NCI-H1417 treated with DMSO at 0.1 percent for 48 hours (cell line): ENCODE data around the gene AHSG.
"Not testable (repeated sequence)": the region's sequence is repeated elsewhere in the genome, so short reads cannot be mapped to it uniquely, and the experiment has no call there.

Experiments used
- DNase-seq: peaks from one replicate; lab custom pipeline; 2025; lab: John Stamatoyannopoulos, UW

AHSG gene

DNA sequence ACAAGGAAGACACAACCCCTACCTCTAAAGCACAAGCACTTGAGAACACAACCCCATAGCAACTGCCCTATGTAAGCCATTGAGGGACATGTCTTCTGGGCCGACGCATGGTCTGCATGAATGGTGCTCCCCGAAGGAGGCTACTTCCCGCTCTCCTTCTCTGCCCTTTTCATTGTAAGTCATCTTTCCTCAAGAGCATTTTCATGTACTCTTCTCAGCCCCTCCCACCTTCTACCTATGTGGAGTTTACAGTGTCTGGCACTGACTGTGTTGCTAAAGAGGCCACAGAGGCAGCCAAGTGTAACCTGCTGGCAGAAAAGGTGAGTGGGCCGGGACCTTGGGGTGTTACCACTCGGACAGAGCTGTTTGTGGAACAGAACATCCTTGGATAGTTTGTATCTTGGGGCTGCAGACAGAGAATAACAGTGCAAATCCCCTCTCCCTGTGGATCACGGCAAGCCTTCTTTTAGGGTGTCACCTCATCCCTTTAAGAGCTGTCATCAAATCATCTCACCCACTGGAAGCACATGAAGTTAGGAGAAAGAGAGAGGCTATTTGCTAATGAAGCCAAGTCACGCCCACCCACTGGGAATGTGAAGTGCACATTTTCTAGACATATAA is 5.6 kb downstream of the AHSG start:
- no peak for DNase-seq

DNA sequence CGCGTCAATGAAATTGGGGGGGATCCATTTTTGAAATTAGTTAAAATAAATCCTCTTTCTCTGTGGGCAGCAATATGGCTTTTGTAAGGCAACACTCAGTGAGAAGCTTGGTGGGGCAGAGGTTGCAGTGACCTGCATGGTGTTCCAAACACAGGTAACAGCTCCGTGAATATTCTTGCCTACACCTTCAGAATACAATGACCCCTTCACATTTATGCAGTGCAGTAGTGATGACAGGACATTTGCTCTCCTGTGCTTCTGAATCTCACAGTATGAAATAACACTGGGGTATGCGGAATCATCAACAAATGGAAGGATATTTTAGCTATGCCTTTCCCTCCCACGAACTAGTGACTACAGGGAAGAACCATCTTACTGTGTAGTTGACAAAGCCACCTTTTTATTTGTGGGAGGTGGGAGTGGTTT is 6.9 kb downstream of the AHSG start:
- DNase-seq: no peak

DNA sequence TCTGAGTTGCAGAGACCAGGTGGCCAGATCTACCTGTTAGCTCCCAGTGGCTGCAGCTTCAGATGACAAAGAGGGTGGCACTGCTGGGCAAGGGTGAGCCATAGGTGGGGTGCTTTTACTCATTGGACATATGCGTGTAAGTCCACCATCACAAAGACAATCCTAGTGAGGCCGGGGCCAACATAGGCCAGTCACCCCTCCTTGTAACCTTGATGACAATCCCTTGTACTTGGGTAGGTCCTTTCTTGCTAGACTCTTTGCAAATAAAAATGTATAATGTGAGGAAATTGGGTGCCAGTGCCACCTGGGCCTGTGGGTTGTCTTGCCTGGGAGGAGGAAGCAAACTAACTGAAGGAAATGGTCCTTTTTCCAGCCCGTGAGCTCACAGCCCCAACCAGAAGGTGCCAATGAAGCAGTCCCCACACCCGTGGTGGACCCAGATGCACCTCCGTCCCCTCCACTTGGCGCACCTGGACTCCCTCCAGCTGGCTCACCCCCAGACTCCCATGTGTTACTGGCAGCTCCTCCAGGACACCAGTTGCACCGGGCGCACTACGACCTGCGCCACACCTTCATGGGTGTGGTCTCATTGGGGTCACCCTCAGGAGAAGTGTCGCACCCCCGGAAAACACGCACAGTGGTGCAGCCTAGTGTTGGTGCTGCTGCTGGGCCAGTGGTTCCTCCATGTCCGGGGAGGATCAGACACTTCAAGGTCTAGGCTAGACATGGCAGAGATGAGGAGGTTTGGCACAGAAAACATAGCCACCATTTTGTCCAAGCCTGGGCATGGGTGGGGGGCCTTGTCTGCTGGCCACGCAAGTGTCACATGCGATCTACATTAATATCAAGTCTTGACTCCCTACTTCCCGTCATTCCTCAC is 7.6 kb downstream of the AHSG start:
- DNase-seq: no peak

DNA sequence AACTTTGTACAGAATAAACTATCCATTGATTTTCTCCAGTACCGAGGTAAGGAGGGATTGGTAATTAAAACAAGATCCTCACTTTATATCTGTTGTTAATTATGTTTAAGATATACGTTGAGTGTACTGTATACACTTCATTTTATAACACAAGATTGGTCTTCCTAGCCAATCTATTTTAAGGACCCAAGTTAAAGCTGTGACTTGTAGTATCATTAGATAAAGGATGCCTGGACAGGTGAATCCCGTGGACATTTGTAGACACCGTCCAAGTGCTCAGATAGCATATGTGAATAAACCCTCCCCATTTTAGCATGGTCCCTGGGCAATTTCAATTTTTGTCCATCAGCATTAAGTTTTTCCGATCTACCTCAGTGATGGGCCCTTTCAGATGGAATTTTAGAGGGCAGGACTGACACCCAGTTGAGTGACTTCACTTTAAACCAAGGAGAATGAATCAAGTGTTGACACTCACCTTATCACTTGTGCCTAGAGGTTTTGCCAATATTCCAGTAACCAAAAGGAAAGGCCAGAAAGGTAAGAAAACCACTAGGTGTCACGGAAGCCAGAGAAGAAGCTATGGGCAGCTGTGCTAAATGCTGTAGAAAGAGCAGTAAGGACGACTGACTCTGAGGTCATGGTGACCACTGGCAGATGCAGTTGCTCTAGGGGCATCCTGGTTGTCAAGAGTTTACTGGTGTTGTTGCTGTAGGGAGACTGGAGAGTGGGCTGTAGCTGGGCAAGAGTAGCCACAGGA is 9.2 kb downstream of the AHSG start:
- no peak for DNase-seq

DNA sequence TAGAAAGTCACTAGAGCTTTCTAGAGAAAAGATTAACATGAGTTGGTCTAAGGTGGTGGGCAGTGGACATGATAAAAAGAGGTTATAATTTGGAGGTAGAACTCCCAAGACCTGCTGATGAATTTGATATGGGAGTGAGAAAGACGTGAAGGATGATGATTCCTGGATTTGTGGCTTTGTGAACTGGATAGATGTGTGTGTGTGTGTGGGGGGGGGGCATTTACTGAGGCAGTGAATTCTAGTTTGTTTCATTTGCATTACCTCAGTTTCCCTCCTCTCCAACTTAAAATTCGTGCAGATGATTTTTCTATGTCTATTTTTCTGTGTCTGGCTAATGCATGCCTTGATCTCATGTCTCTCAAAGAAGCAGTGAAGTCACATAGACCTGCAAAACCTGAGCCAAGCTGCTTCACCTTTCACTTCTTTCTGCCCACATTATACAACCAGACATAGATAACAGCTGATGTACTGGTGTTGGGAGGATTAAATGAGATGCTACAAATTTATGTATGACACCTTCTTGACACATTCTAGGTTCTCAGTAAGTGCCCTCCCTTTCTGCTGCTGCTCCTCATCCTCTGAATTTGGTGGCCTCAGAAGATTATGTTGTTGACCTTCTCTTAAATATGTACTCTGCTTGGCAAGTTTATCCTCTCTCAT is 9.9 kb downstream of the AHSG start:
- no peak for DNase-seq

DNA sequence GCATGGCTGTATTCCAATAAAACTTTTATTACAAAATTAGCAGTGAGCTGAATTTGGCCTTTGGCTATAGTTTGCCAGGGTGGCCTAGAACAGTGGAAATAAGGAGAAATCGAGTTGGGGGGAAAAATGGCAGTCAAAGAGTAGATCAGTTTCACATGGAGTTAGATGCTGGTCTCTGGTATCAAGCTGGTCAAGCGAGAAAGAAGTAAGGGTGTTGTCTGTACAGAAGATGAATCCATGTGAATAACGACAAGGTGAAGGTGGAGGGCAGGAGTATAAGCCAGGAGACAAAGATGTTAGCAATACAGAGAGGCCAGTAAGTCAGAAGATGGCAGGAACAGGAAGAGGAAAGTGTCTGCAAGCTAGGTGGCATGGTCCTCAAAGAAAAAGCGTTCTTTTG is 11.7 kb downstream of the AHSG start:
- no peak for DNase-seq

DNA sequence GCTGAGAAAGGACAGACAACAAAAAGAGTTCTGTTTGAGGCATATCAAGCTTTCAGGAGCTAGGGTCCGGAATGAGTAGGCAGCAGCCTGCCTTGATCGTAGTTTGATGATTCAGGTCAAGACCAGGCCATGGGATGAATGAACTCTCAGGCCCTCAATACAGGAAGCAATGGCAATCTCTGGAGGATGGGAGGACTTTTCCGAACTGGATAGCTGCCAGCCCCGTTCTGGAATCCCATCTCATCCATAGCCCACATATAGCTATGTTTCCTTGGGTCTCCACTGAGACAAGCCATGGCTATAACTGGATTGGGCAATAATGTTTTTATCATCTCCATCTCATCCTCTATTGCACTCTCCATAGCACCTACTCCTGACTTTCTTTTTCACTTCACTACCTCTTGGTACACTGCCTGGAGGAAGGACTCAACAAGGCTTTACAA is 12.8 kb downstream of the AHSG start:
- no peak for DNase-seq

DNA sequence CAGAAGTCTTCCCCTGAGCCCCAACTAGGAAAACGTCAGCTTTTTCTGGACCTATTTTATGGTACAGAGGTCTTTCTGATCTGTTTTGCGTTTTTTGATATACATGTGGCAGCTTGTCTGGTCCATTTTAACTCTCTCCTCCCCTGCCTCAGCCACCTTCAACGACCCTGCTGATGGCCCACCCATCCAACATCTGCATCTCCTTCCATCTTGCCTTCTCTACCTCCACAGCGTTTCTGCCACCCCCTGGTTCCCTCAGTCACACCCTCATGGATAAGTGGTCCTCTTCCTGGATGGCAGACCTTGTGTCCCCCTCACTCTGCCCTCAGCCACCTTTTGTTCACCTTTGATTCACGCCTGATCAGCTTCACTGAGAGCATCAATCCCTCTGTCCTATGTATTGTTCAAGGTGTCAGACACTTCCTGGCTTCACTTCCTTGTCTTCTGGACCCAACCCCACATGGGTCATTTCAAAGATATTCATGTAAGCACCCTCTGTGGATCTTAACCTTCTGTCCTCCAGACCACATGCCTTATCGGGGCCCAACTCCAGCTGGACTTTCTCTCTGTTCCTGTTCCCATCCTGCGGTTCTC is 13.5 kb downstream of the AHSG start:
- no peak for DNase-seq

DNA sequence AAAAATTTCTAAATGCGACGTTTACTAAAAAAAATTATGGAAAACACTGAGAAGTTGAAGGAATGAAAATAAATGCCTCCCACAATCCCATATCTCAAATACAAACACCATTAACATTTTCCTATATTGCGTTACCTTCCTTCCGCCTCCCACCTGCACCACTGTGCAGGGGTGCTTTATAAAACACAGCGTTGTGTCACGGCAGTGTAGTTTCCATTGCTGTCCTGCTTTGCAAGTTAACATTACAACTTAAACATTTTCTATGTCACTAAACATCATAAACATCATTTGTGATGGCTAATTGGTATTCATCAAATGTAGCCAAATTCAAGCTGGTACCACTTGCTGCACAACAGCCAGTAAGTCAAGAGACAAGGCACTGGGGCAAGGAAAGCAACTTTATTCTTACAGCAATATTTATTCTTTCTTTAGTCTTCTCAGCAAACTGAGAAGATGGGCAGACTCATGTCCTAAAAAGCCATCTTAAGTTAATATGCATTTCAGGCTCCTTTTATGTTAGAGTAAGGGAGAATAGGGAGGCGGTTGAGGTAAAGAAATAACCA is 15.1 kb downstream of the AHSG start:
- no peak for DNase-seq

DNA sequence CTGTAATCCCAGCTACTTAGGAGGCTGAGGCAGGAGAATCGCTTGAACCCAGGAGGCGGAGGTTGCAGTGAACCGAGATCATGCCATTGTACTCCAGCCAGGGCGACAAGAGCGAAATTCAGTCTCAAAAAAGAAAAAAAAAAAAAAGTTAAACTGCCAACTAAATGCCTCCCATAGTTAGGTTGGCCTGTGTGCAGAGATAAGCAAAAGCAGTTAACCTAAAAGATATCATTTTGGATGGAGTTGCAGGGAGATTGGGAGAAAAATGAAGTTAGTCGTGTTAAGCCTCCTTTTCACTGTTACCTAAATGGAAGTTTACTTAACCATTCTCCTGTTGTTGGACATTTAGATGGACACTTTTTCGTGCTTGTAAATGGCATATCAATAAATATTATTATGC is 15.9 kb downstream of the AHSG start:
- DNase-seq: no peak

DNA sequence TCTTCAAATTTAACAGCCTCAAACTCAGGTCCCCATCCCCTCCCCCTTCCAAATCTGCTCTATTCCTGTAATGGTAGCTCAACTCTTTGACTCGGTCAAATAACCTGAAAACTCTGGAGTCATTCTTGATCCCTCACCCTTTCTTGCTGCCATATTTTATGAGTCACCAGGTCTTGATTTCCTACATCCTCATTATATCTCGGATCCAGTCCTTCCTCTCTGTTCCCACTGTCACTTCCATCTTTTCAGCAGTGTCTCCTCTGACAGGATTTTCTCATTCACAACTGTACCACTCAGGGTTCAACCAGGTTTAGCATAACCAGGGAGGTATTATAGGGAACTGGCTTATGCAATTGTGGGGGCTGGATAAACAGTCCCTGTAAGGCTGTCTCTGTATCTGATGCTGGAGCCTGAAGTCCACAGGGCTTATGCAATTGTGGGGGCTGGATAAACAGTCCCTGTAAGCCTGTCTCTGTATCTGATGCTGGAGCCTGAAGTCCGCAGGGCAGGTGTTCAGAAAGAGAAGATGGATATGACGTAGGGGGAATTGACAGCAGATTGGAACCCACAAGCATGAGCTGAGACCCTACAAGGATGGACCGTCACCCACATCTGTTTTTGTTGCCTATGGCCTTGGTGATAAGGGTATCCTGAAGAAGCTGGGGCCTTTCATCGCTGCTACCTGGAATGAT is 18.2 kb downstream of the AHSG start:
- no peak for DNase-seq

DNA sequence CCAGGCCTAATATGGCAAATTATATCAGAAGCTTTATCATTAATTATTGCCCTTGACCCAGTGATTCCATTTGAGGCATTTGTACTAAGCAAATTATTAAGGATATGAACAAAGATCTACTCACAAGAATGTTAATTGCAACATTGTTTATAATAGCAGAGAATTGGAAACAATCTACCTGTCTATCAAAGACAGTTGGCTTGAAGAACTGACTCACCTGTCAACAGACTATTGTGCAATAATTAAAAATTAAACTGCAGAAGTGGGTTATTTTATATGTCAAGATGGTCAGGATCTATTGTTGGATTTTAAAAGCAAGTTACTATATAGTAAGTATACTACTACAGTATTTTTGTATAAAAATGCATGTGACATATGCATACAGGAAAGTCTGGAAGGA is 20.6 kb downstream of the AHSG start:
- DNase-seq: no peak

DNA sequence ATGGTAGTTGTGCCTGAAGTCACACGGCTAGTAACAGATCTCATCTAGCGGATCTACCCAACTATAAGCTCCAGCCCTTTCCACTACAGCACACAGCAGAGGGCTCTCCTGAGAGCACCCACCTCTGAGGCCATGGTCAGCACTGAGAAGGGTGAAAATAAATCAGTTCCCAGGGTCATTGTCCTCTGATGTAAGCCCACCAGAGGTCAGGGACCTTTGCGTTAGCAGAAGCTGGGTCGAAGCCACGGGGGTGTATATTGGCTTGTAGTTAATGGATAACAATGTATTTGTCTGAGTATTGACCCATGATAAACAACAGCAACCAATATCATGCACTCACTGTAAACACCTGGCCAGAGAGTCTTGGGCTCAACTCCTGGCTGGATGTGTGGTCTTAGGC is 21.3 kb downstream of the AHSG start:
- DNase-seq: not testable (repeated sequence)

DNA sequence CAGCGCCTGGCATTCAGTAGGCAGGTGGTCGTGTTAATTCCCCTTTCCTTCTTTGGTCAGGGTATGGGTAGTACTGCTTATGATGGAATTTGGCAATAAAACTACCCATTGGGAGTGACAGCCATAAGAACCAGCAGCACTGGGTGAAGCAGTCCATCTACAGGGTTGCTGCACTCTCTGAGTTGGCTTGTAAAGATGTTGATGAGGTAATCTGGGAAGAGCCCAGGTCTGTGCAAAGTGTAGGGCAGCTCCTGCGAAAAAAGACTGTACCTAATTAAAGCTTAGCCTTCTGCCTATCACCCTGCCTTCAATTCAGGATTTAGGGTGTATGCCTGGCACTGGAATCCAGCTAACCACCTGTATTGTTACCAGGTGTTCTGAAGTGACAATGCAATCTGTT is 22.7 kb downstream of the AHSG start:
- no peak for DNase-seq

DNA sequence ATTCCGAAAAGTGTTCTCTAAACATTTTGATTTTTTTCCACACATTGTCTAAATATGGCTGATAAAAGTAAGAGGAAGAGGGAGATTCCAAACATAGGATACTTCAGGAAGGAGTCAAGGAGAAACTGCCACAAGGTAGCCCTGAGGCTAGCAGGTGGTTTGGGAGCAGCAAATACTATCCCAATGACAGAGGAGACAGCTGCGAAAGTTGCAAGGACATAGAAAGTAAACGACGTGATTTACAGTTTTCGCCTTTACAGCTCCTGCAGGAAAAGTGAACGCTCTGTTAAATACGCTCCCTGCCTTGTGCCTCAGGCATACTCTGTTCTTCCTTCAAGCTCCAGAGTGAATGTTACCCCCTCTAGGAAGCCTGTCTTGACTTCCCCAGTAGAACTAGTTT is 23.7 kb downstream of the AHSG start:
- DNase-seq: no peak

DNA sequence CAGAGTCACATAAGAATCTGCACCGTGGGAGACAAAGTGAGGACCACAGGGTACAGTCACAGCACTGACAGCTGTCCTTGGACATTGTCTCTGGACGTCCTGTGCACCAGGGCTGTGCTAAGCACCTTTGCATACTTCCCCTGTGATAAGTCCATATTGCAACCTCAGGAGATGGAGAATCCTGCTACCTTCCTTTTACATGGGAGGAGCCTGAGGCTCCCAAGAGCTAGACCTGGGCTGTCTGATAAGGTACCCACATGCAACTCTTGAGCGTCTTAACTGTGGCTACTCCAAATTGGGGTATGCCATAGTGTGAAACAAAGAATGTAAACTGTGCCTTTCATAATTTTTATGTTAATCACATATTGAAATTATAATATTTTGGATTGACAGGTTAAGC is 24.8 kb downstream of the AHSG start:
- no peak for DNase-seq

DNA sequence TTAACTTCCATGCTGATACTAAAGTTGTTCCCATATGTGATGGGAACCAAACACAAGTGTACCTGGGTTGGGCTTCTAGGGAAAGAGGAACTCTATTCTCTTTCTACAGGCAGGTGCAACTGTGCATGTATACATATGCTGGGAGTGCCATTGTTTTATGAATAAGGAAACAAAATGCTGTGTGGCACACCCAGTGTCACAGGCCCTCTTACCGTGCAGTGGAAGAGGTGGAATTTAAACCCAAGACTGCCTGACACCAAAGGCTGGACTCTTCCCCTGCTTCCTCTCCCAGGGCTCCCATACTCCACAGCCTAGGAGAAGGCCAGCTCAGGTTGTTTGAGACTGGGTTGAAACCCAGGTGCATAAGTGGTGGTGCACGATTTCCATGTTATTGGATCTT is 25.4 kb downstream of the AHSG start:
- no peak for DNase-seq

DNA sequence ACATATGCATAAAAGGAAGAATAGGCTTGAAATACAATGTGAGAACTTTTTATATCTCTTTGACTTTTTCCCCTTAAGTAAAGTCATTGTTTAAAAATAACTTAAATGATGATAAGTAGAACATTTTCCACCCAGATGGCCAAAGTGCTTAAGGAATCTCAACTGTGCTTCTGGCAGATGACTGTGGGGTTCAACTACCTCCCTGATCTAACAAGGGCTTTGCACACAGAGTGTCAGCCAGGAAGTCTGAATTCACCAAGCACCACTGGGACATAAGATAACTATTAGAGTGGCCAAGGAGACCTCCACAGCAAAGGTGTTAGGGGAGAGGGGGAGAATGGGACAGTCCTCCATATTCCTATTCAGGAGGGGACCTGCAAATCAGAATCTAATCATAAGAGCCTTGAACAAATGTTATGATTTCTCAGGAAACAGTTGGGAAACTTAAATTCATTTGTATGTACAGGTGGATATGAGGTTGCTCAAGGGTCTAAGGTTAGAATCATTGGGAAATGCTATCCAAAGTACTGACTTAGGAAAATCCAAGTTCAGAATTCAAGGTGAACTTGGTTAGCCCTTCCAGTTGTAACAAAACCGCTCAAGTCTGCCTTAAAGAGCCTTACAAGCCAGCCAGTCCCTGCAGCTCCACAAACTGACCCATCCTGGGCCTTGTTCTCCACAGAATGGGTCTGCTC is 27.1 kb downstream of the AHSG start, which contains the start of gene FETUB:
Gene FETUB, plus strand, starts transcription at position 622 of the 695 bp plus-strand sequence. Its CDS starts 62 bp downstream, at position 684.
- DNase-seq: no peak

DNA sequence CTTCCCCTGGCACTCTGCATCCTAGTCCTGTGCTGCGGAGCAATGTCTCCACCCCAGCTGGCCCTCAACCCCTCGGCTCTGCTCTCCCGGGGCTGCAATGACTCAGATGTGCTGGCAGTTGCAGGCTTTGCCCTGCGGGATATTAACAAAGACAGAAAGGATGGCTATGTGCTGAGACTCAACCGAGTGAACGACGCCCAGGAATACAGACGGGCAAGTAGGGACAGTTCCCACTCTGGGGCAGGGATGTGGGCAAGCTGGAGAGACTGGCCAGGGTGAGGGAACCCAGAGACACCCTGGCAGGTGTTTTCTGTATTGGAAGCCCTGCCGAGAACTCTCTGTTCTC is 27.6 kb downstream of the AHSG start:
- DNase-seq: no peak

DNA sequence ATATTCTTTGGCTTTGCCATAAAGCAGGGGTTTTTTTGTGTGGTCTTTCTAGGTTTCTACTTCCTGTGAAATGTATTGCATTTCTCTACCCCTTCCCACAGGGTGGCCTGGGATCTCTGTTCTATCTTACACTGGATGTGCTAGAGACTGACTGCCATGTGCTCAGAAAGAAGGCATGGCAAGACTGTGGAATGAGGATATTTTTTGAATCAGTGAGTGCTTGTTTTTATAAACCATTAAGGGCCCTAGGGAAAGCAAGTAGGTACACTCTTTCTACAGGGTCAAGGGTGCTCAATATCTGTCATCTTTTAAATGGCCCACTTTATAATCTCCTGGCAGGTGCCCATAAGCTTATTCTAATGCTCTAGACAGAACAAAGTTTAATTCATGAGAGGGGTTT is 28.1 kb downstream of the AHSG start:
- DNase-seq: no peak
